CD14-positive monocyte (primary cell): ENCODE measurements around the gene MUC20. TPM values are rescaled to one million over a fixed set of nuclear protein-coding genes. Genes with fewer than 3 reads are reported as not detected.
A peak's percentile ranks its signal among the peaks of the same experiment; 100 is the strongest.
"Not testable (repeated sequence)": the region's sequence is repeated elsewhere in the genome, so short reads cannot be mapped to it uniquely, and the experiment has no call there.

Experiments
- DNase-seq, 3 donors: peaks; one replicate each; pipeline ENCODE4 v3.0.0-alpha.2; 2011 to 2022
- H2AFZ ChIP-seq: 2 replicates; pipeline ENCODE4 v1.6.0; 2012; ENCODE audit warnings: mild to moderate bottlenecking, low read depth, low read length, inconsistent platforms; ENCODE audit not compliant: insufficient read depth, poor library complexity, severe bottlenecking
- H3K27ac ChIP-seq, 2 donors: 1 replicate in 1 of 2; 2 replicates in 1 of 2; pipeline ENCODE4 v1.5.1; 2012 to 2013; ENCODE audit warnings: low read length in 2 of 2, control low read depth in 1 of 2, inconsistent platforms in 1 of 2, low read depth in 1 of 2, mild to moderate bottlenecking in 1 of 2
- H3K27me3 ChIP-seq, 2 donors: one replicate each; pipeline versions ENCODE4 v1.6.0 to v1.6.1; 2011 to 2013; ENCODE audit warnings: low read length in 2 of 2; ENCODE audit not compliant: control insufficient read depth in 2 of 2, insufficient read depth in 2 of 2
- H3K36me3 ChIP-seq, 2 donors: replicated peaks in 1 of 2; 1 replicate in 1 of 2; 2 replicates in 1 of 2; pipeline versions ENCODE4 v1.5.1 to v1.6.1; 2012 to 2013; ENCODE audit warnings: low read length in 2 of 2, control low read depth in 1 of 2, inconsistent platforms in 1 of 2, mild to moderate bottlenecking in 1 of 2; ENCODE audit not compliant: insufficient read depth in 2 of 2, control insufficient read depth in 1 of 2
- H3K4me1 ChIP-seq, 2 donors: 1 replicate in 1 of 2; 2 replicates in 1 of 2; pipeline versions ENCODE4 v1.5.1 to v1.6.1; 2012 to 2013; ENCODE audit warnings: low read length in 2 of 2, control low read depth in 1 of 2, inconsistent platforms in 1 of 2, mild to moderate bottlenecking in 1 of 2, moderate library complexity in 1 of 2; ENCODE audit not compliant: insufficient read depth in 2 of 2, control insufficient read depth in 1 of 2
- H3K4me2 ChIP-seq: replicated peaks from 2 replicates; pipeline ENCODE3; 2012; ENCODE audit warnings: low read length, moderate library complexity, mild to moderate bottlenecking; ENCODE audit not compliant: poor library complexity, severe bottlenecking; ENCODE audit errors: extremely low read depth
- H3K4me3 ChIP-seq, 3 experiments: fragments of 200-600 bp in 1 of 3; sonication (generic) in 1 of 3; replicated peaks in 1 of 3; 1 replicate in 2 of 3; 2 replicates in 1 of 3; pipeline ENCODE4 v1.5.1; 2011 to 2013; ENCODE audit warnings: low read length in 3 of 3, mild to moderate bottlenecking in 3 of 3, control low read depth in 2 of 3, low read depth in 2 of 3, inconsistent platforms in 1 of 3, moderate library complexity in 1 of 3
- H3K79me2 ChIP-seq: 2 replicates; pipeline ENCODE4 v1.6.0; 2012; ENCODE audit warnings: mild to moderate bottlenecking, control low read depth, inconsistent platforms, low read length, moderate library complexity; ENCODE audit not compliant: insufficient read depth
- H3K9ac ChIP-seq: 2 replicates; pipeline ENCODE4 v1.6.0; 2017; ENCODE audit warnings: low read length, mild to moderate bottlenecking; ENCODE audit not compliant: insufficient read depth, poor library complexity, severe bottlenecking
- H3K9me3 ChIP-seq, 2 donors: replicated peaks in 1 of 2; 1 replicate in 1 of 2; 2 replicates in 1 of 2; pipeline versions ENCODE4 v1.5.1 to v1.6.1; 2012 to 2013; ENCODE audit warnings: low read length in 2 of 2, control low read depth in 1 of 2; ENCODE audit not compliant: control insufficient read depth in 1 of 2, insufficient read depth in 1 of 2
- H4K20me1 ChIP-seq: 2 replicates; pipeline ENCODE4 v1.6.0; 2012; ENCODE audit warnings: mild to moderate bottlenecking, low read length, control low read depth, moderate library complexity; ENCODE audit not compliant: insufficient read depth
- H3K27ac Mint-ChIP-seq, 7 donors: one replicate each; pipeline ENCODE4 v1.8.0; 2020; ENCODE audit warnings: mild to moderate bottlenecking in 7 of 7, mixed read lengths in 7 of 7, moderate library complexity in 6 of 7, inconsistent platforms in 2 of 7
- H3K27me3 Mint-ChIP-seq, 3 donors: one replicate each; pipeline ENCODE4 v1.8.0; 2021 to 2022; ENCODE audit warnings: low read depth in 3 of 3, mild to moderate bottlenecking in 3 of 3, mixed read lengths in 3 of 3, moderate library complexity in 3 of 3, inconsistent platforms in 1 of 3
- H3K36me3 Mint-ChIP-seq, 2 donors: one replicate each; pipeline ENCODE4 v1.8.0; 2020; ENCODE audit warnings: mixed read lengths in 2 of 2, inconsistent platforms in 1 of 2, mild to moderate bottlenecking in 1 of 2
- H3K4me1 Mint-ChIP-seq: one replicate; pipeline ENCODE4 v1.8.0; 2020; ENCODE audit warnings: mild to moderate bottlenecking, mixed read lengths
- H3K4me3 Mint-ChIP-seq, 2 donors: one replicate each; pipeline ENCODE4 v1.8.0; 2020; ENCODE audit warnings: mild to moderate bottlenecking in 2 of 2, mixed read lengths in 2 of 2, moderate library complexity in 1 of 2
- H3K9me3 Mint-ChIP-seq, 7 donors: one replicate each; pipeline ENCODE4 v1.8.0; 2020 to 2022; ENCODE audit warnings: mixed read lengths in 7 of 7, mild to moderate bottlenecking in 6 of 7, moderate library complexity in 6 of 7, inconsistent platforms in 2 of 7
- CTCF ChIP-seq: fragments of 200-600 bp; IDR thresholded peaks from one replicate; pipeline ENCODE4 v1.8.0; 2022; ENCODE audit warnings: antibody characterized with exemption, mild to moderate bottlenecking
- WGBS: methylation state at CpG from one replicate; pipeline ENCODE4 v1.1.5; 2013; ENCODE audit warnings: missing lambda C conversion rate; ENCODE audit not compliant: insufficient coverage; 5-methylcytosine and 5-hydroxymethylcytosine counted together
- intact Hi-C, 2 donors: fragments of 100-400 bp; cut with micrococcal nuclease; formaldehyde crosslinking; loops; one replicate each; pipeline versions ENCODE4 v1.15.0 to v1.15.1; 2023
- polyA plus RNA-seq, 3 donors: library from polyadenylated mRNA; depleted of rRNA in 1 of 3; unstranded in 2 of 3; stranded (reverse) in 1 of 3; fragments of 300-500 nt in 2 of 3; fragments of >200 nt in 1 of 3; fragmentation: Illumina TruSeq in 2 of 3; gene quantifications; 1 replicate in 2 of 3; 2 replicates in 1 of 3; pipeline ENCODE4 v1.2.3, GENCODE V29; 2012 to 2021

The MUC20 gene
- polyA plus RNA-seq, 3 donors = 5.4 TPM; not detected in 2

- no peak overlapping the region for H2AFZ ChIP-seq
These were observed 11.9 kb upstream of the MUC20 start for GRCh38 chr3:195708626-195709481.

DNA sequence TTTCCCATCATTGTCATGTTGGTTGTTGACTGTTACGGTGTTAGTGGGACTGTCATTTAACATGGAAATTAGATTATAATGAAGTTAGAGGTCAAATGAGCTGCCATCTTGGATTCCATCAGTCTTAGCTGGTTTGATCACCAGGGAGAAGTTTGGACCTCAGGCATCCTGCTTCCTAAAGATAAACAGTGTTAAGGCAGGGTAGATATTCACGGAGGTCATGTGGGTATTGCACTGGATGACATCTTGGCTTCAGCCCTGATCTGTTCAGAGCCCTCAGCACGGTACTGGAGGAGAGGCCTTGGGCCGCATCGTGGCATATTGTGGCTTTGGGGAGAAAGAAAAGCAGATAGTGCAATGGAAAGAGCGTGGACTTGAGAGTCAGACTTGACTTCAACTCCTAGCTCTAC is 11.1 kb upstream of the MUC20 start:
- Histone ChIP-seq H2AFZ (no peak overlapping the region), H3K4me3 (no peak overlapping the region), H3K27ac (no peak overlapping the region), H4K20me1 (no peaks in the 10 kb centered on the region), H3K4me2 (no peak overlapping the region), H3K4me1 (no peaks in the 10 kb centered on the region), H3K79me2 (no peaks in the 10 kb centered on the region), H3K9me3 (no peaks in the 10 kb centered on the region), H3K27me3 (no peaks in the 10 kb centered on the region), H3K9ac (no peak overlapping the region), H3K36me3 (peaks cover 2 to 8% of the 10 kb centered on the region in 2 donors)
- H3K4me3 Mint-ChIP-seq = no peak overlapping the region
- intact Hi-C loops = no loop called here
- no peak overlapping the region for H3K27ac Mint-ChIP-seq
- TF ChIP-seq CTCF = no peak
- H3K27me3 Mint-ChIP-seq = peaks cover 0 to 10% (median 2%) of the 10 kb centered on the region in 3 donors
- WGBS = 100% methylated on average over 4 of the region's 6 CpGs
- H3K36me3 Mint-ChIP-seq = peaks cover 9 to 23% of the 10 kb centered on the region in 2 donors
- peaks cover 0 to 1% (median 0%) of the 10 kb centered on the region in 7 donors for H3K9me3 Mint-ChIP-seq
- peak in 1 of 3 donors; percentile 4 for DNase-seq
- peaks cover 3% of the 10 kb centered on the region for H3K4me1 Mint-ChIP-seq

More at GRCh38 chr3:195708626-195709481, 11.9 kb upstream of the MUC20 start:
- Mint-ChIP-seq H3K27ac (peak overlapping the region in 2 of 7 donors; percentile 14 to 60), H3K9me3 (no peaks in the 10 kb centered on the region), H3K36me3 (peaks cover 9 to 21% of the 10 kb centered on the region in 2 donors), H3K4me3 (no peak overlapping the region), H3K4me1 (peaks cover 3% of the 10 kb centered on the region), H3K27me3 (peaks cover 0 to 7% (median 2%) of the 10 kb centered on the region in 3 donors)
- no peaks in the 10 kb centered on the region for H3K27me3 ChIP-seq
- H3K27ac ChIP-seq = no peak overlapping the region
- no peaks in the 10 kb centered on the region for H3K4me1 ChIP-seq
- no peak for DNase-seq
- no peak overlapping the region for H3K4me2 ChIP-seq
- intact Hi-C loops = no loop called here
- no peak for TF ChIP-seq CTCF
- no peaks in the 10 kb centered on the region for H3K9me3 ChIP-seq
- H3K36me3 ChIP-seq = peaks cover 2 to 8% of the 10 kb centered on the region in 2 donors
- H3K4me3 ChIP-seq = no peak overlapping the region
- H3K9ac ChIP-seq = no peak overlapping the region
- no peaks in the 10 kb centered on the region for H3K79me2 ChIP-seq
- WGBS = 78% methylated on average over 5 of the region's 6 CpGs
- no peaks in the 10 kb centered on the region for H4K20me1 ChIP-seq

DNA sequence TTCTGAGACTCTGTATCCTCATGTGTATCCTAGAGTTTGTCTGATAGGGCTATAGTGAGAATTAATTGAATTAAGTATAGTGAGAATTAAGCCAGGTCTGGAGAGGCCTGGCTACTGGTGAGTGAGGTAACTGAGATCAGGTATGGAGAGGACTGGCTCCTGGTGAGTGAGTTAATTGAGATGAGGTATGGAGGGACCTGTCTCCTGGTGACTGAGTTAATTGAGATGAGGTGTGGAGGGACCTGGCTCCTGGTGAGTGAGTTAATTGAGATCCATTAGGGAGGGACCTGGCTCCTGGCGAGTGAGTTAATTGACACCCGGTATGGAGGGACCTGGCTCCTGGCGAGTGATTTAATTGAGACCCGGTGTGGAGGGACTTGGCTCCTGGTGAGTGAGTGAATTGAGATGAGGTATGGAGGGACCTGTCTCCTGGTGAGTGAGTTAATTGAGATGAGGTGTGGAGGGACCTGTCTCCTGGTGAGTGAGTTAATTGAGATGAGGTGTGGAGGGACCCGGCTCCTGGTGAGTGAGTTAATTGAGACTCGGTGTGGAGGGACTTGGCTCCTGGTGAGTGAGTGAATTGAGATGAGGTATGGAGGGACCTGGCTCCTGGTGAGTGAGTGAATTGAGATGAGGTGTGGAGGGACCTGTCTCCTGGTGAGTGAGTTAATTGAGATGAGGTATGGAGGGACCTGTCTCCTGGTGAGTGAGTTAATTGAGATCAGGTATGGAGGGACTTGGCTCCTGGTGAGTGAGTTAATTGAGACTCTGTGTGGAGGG is 10.5 kb upstream of the MUC20 start:
- H3K4me2 ChIP-seq, H3K4me3 ChIP-seq, H4K20me1 ChIP-seq, intact Hi-C loops, H3K4me3 Mint-ChIP-seq, DNase-seq, H2AFZ ChIP-seq, H3K27me3 ChIP-seq, H3K9me3 Mint-ChIP-seq, H3K4me1 ChIP-seq, H3K79me2 ChIP-seq, H3K27me3 Mint-ChIP-seq, H3K27ac ChIP-seq, H3K36me3 ChIP-seq, H3K27ac Mint-ChIP-seq, H3K9ac ChIP-seq, H3K9me3 ChIP-seq, H3K4me1 Mint-ChIP-seq: not testable (repeated sequence)
- H3K36me3 Mint-ChIP-seq = peaks cover 14 to 28% of the 10 kb centered on the region in 2 donors
- 67% methylated on average over 6 of the region's 6 CpGs for WGBS
